ENCODE measurements around the gene CDC37. TPM values are rescaled to one million over a fixed set of nuclear protein-coding genes. Genes with fewer than 3 reads are reported as not detected.

Gene CDC37
- total RNA-seq, 1 experiment from 2014 or later = 560 TPM

- peak; percentile 93 for DNase-seq
- intact Hi-C loops (cut with micrococcal nuclease) = loop anchor here (1.0 kb wide), 1 partner anchor 20 kb away; no protein-coding TSS in a partner anchor
- no peaks in the 10 kb centered on the region for H3K9me2 ChIP-seq (replicated peaks; ENCODE audit: low read length)
These were observed 20.8 kb upstream of the CDC37 start for GRCh38 chr19:10424011-10424637.

GRCh38 chr19:10422846-10423245 is 19.5 kb upstream of the CDC37 start:
- no peak overlapping the region for H3K27ac ChIP-seq (ENCODE audit: low read length)
- no peak overlapping the region for H3K4me2 ChIP-seq (ENCODE audit: low read length)
- ATAC-seq (no peak), DNase-seq (no peak)
- H3K4me3 ChIP-seq (ENCODE audit: low read length) = no peak overlapping the region
- TF ChIP-seq EZH2phosphoT487 (IDR thresholded peaks at IDR 0.05; ENCODE audit: borderline replicate concordance, low read length) = no peak
- no peak for TF ChIP-seq CTCF (conservative IDR thresholded peaks at IDR 0.05; ENCODE audit: low read depth, low read length)
- TF ChIP-seq EZH2 (IDR thresholded peaks at IDR 0.05; ENCODE audit: low read length, unreplicated experiment) = no peak
- no peaks in the 10 kb centered on the region for H4K20me1 ChIP-seq (ENCODE audit: low read length)
- H2AFZ ChIP-seq (ENCODE audit: low read length) = no peak overlapping the region
- peaks cover 33% of the 10 kb centered on the region for H3K4me1 ChIP-seq (ENCODE audit: insufficient read depth, low read length)
- ChIA-PET POLR2A (ENCODE audit: unreplicated experiment) (no interaction called here), CTCF (no interaction called here)
- H3K9ac ChIP-seq (ENCODE audit: low read length) = no peak overlapping the region
- no peaks in the 10 kb centered on the region for H3K79me2 ChIP-seq (ENCODE audit: low read length)
- no peaks in the 10 kb centered on the region for H3K36me3 ChIP-seq (ENCODE audit: low read depth, low read length)
- H3K9me3 ChIP-seq (ENCODE audit: low read length) = no peaks in the 10 kb centered on the region
- peaks cover 43% of the 10 kb centered on the region for H3K27me3 ChIP-seq (ENCODE audit: low read length)
- no TSS peak for BruUV-seq (replicated peaks)
- intact Hi-C loops (cut with micrococcal nuclease) = no loop called here
- no peaks in the 10 kb centered on the region for H3F3A ChIP-seq (ENCODE audit: low read length, unreplicated experiment)
- no peaks in the 10 kb centered on the region for H3K9me2 ChIP-seq (replicated peaks; ENCODE audit: low read length)

More at GRCh38 chr19:10424011-10424637, 20.8 kb upstream of the CDC37 start:
- Histone ChIP-seq H3K79me2 (ENCODE audit: low read length) (no peaks in the 10 kb centered on the region), H3K9ac (ENCODE audit: low read length) (no peak overlapping the region), H3K27me3 (ENCODE audit: low read length) (peaks cover 31% of the 10 kb centered on the region), H4K20me1 (ENCODE audit: low read length) (no peaks in the 10 kb centered on the region), H3F3A (ENCODE audit: low read length, unreplicated experiment) (no peaks in the 10 kb centered on the region), H3K4me1 (ENCODE audit: insufficient read depth, low read length) (peaks cover 24% of the 10 kb centered on the region), H3K4me2 (ENCODE audit: low read length) (peak overlapping the region; percentile 95), H3K36me3 (ENCODE audit: low read depth, low read length) (no peaks in the 10 kb centered on the region), H3K4me3 (ENCODE audit: low read length) (peak overlapping the region; percentile 71), H2AFZ (ENCODE audit: low read length) (peak overlapping the region; percentile 92), H3K27ac (ENCODE audit: low read length) (no peak overlapping the region), H3K9me3 (ENCODE audit: low read length) (no peaks in the 10 kb centered on the region)
- CTCF ChIA-PET = no interaction called here
- ATAC-seq = peak; percentile 91
- BruUV-seq (replicated peaks) = no TSS peak
- POLR2A ChIA-PET (ENCODE audit: unreplicated experiment) = no interaction called here
- TF ChIP-seq EZH2phosphoT487 (IDR thresholded peaks at IDR 0.05; ENCODE audit: borderline replicate concordance, low read length) (no peak), EZH2 (IDR thresholded peaks at IDR 0.05; ENCODE audit: low read length, unreplicated experiment) (no peak), CTCF (conservative IDR thresholded peaks at IDR 0.05; ENCODE audit: low read depth, low read length) (peak; percentile 94)

GRCh38 chr19:10422046-10422461 is 18.7 kb upstream of the CDC37 start:
- H3K9ac ChIP-seq (ENCODE audit: low read length) = no peak overlapping the region
- H3K4me3 ChIP-seq (ENCODE audit: low read length) = no peak overlapping the region
- H3K36me3 ChIP-seq (ENCODE audit: low read depth, low read length) = no peaks in the 10 kb centered on the region
- H3K9me3 ChIP-seq (ENCODE audit: low read length) = no peaks in the 10 kb centered on the region
- H3F3A ChIP-seq (ENCODE audit: low read length, unreplicated experiment) = no peaks in the 10 kb centered on the region
- H3K79me2 ChIP-seq (ENCODE audit: low read length) = no peaks in the 10 kb centered on the region
- H3K27ac ChIP-seq (ENCODE audit: low read length) = no peak overlapping the region
- no peak overlapping the region for H2AFZ ChIP-seq (ENCODE audit: low read length)
- intact Hi-C loops (cut with micrococcal nuclease) = no loop called here
- TF ChIP-seq CTCF (conservative IDR thresholded peaks at IDR 0.05; ENCODE audit: low read depth, low read length) (no peak), EZH2 (IDR thresholded peaks at IDR 0.05; ENCODE audit: low read length, unreplicated experiment) (no peak), EZH2phosphoT487 (IDR thresholded peaks at IDR 0.05; ENCODE audit: borderline replicate concordance, low read length) (no peak)
- ChIA-PET CTCF (no interaction called here), POLR2A (ENCODE audit: unreplicated experiment) (no interaction called here)
- DNase-seq = no peak
- no peaks in the 10 kb centered on the region for H4K20me1 ChIP-seq (ENCODE audit: low read length)
- no peaks in the 10 kb centered on the region for H3K9me2 ChIP-seq (replicated peaks; ENCODE audit: low read length)
- H3K4me2 ChIP-seq (ENCODE audit: low read length) = no peak overlapping the region
- H3K27me3 ChIP-seq (ENCODE audit: low read length) = peaks cover 51% of the 10 kb centered on the region
- BruUV-seq (replicated peaks) = no TSS peak
- peaks cover 36% of the 10 kb centered on the region for H3K4me1 ChIP-seq (ENCODE audit: insufficient read depth, low read length)
- no peak for ATAC-seq

Data from PC-3 (cell line).